Measurements from ENCODE around the gene SNIP1.
"Not testable (repeated sequence)": the region's sequence is repeated elsewhere in the genome, so short reads cannot be mapped to it uniquely, and the experiment has no call there.

The SNIP1 gene

GRCh38 chr1:37553927-37554808, at the start of gene SNIP1:
SNIP1 (minus strand) TSS chr1:37554293; CDS start chr1:37554229, 64 bp downstream.
- peak; percentile 90 for DNase-seq

- DNase-seq = peak; percentile 63
Observed at GRCh38 chr1:37602750-37603694, 48.9 kb upstream of the SNIP1 start.

- DNase-seq = no peak
Observed at GRCh38 chr1:37601441-37601840, 47.3 kb upstream of the SNIP1 start.

GRCh38 chr1:37599940-37600339, 45.8 kb upstream of the SNIP1 start:
- DNase-seq = no peak

GRCh38 chr1:37596182-37596667, 42.1 kb upstream of the SNIP1 start:
- DNase-seq = no peak

GRCh38 chr1:37595440-37596181, 41.5 kb upstream of the SNIP1 start, which contains the start of gene GNL2:
GNL2 (minus strand) TSS chr1:37595937; CDS start chr1:37595822, 115 bp downstream.
- peak; percentile 97 for DNase-seq

- no peak for DNase-seq
Observed at GRCh38 chr1:37593726-37594125, 39.6 kb upstream of the SNIP1 start.

GRCh38 chr1:37588939-37589338, 34.8 kb upstream of the SNIP1 start:
- no peak for DNase-seq

GRCh38 chr1:37584544-37584943, 30.5 kb upstream of the SNIP1 start:
- not testable (repeated sequence) for DNase-seq

- DNase-seq = no peak
Observed at GRCh38 chr1:37575692-37576091, 21.6 kb upstream of the SNIP1 start.

GRCh38 chr1:37574834-37575480, 20.9 kb upstream of the SNIP1 start:
- DNase-seq = no peak

- no peak for DNase-seq
Observed at GRCh38 chr1:37570528-37571334, 16.6 kb upstream of the SNIP1 start.

GRCh38 chr1:37567023-37567422, 12.9 kb upstream of the SNIP1 start:
- DNase-seq = no peak

GRCh38 chr1:37564892-37565291, 10.8 kb upstream of the SNIP1 start:
- DNase-seq = no peak

GRCh38 chr1:37562984-37563383, 8.9 kb upstream of the SNIP1 start:
- DNase-seq = no peak

- no peak for DNase-seq
Observed at GRCh38 chr1:37561133-37562132, 7.3 kb upstream of the SNIP1 start.

- DNase-seq = no peak
Observed at GRCh38 chr1:37560401-37561132, 6.5 kb upstream of the SNIP1 start.

GRCh38 chr1:37559957-37560379, 5.9 kb upstream of the SNIP1 start:
- not testable (repeated sequence) for DNase-seq

GRCh38 chr1:37559080-37559479, 5.0 kb upstream of the SNIP1 start:
- no peak for DNase-seq

Measured in NCI-H1092 (cell line).